AG20443 (cell line): ENCODE measurements around the gene ESM1.

ENCODE experiments used
- DNase-seq: peaks from one replicate; pipeline ENCODE4 v3.0.0; 2012; ENCODE audit warnings: low spot score, mixed read lengths

ESM1 gene

DNA sequence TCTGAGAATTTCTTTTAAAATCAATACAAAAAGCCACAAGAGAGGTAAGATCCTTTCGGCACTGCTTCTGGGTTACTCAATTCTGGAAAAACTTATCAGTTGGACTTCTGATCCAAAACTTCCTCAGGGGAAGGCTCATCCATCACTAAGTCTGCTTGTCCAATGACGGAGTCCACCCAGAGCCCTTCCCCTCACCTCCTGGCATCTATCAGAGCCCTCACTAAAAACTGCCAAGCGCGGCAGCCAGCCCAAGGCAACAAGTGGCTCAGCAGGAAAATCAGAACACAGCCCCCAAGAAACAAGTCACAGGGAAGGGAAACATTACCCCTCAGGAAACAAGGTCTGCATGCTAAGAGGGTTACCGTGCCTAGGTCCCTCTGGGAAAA is 869 bp upstream of the ESM1 start:
- DNase-seq = no peak

DNA sequence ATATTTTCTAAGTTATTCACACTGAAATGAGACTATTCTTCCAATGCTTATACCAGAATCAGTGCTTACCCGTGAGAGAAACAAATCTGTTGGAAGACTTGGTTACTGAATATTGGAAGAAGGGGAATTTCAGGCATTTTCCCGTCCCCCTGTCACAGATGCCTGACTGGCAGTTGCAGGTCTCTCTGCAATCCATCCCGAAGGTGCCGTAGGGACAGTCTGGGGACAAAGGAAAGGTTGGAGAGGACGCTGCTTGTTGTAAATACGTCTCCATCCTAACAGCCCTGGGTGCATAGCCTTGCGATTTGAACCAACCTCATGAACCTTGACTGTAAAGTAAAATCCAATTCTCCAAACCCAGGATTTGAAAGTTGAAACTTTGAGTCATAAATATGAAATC is 3.5 kb downstream of the ESM1 start:
- DNase-seq = no peak

DNA sequence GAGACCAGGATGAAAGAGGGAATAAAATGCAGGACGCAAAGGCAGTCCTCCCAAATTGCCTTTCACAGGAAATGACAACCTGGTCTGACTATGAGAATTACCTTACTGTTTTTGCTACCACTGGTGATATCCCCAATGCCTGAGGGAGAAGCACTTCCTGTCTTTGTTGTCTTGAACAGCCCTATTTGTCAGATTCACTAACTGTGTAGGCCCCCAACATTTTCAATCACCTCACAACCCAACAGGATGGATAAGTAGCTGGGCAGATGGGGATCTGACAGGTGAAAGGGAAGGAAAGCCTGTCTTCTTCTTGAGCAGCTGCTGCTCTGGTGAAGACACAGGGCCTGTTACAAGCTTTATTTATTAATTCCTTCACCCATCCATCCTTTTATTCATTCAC is 9.7 kb downstream of the ESM1 start:
- DNase-seq = no peak

DNA sequence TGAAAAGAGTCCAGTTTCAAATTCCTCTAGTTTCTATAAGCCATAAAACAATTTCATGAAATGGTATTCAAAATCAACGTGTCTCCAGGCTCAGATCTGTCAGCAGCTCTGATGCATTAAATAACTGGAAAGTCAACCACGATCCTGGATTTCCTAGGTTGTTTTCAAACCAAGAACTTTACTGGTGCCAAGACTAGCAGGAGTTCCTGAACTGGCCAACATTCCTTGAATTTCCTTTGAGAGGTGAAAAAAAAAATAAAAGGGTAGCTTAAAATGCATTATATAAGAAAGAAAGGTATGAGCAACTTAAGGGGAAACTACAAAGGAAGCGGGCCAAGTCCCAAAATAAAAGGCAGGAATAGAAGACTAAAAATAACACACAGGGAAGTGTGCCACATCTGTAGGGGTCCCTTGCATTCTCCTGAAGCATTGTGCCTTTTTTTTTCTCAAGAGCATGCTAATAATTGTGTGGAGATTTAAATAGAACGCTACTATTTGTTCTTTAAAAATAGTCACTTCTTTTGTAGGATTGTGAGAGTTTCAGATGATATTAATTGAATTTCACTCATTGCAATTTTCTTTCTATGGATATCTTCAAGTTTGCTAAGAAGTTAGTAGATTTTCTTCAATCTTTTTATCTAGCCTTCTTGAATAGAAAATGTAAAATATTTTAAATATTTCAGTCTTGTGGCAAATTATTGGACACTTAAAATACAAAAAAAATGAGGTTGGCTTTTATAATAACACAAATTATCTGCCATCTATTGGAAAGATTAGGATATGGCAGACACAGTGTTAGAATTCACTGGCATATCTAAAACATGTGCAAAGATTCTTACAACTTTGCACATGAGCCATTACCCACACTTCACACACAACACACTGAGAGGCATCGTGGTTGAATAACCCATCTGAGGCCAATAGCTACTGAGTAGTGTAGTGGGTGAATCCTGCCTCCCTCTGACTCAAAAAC is 15.3 kb downstream of the ESM1 start:
- DNase-seq = no peak

DNA sequence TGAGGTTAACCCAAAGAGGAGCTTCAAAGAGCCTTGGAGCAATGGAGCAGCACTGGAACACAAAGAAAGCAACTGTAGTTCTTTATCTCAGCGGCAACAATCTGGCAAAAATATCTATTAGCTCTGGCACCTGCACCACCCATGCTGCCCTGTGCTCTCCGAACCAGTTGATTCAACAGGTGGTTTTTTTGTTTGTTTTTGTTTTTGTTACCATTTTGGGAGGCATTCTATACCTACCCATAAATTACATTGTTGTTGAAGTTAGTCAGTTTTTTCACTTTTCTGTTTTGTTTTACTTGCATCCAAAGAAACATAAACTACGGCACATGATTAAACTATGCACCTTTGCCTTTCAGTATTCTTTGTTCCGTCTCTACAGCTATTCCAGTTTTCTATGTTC is 16.2 kb downstream of the ESM1 start:
- DNase-seq = no peak

DNA sequence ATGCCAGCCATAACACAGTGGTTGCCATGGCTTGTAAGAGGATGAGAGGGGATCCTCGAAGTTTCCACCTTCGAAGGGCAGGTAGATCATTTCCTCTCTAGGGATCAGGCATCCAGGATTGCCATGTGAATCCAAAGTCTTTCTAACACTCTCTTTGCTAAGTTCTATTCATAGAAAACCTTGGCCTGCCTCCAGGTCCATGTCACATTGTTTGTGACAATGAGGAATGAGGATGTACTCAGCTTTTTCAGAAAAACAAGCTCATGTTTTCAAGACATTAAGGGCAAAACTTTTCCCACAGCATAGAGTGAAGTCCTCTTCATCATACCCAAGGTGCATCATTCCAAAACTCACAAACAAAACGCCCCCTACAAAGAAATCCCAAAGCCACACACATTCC is 19.6 kb downstream of the ESM1 start:
- no peak for DNase-seq

DNA sequence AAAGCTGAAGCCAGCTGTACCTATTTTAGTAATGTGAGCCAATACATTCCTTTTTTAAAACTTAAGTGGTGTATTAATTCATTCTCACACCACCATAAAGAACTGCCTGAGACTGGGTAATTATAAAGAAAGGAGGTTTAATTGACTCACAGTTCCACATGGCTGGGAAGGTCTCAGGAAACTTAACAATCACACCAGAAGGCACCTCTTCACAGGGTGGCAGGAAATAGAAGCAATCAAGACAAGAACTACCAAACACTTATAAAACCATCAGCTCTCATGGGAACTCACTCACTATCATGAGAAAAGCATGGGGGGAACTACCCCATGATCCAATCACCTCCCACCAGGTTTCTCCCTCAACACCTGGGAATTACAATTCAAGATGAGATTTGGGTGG is 21.0 kb downstream of the ESM1 start:
- DNase-seq = no peak

DNA sequence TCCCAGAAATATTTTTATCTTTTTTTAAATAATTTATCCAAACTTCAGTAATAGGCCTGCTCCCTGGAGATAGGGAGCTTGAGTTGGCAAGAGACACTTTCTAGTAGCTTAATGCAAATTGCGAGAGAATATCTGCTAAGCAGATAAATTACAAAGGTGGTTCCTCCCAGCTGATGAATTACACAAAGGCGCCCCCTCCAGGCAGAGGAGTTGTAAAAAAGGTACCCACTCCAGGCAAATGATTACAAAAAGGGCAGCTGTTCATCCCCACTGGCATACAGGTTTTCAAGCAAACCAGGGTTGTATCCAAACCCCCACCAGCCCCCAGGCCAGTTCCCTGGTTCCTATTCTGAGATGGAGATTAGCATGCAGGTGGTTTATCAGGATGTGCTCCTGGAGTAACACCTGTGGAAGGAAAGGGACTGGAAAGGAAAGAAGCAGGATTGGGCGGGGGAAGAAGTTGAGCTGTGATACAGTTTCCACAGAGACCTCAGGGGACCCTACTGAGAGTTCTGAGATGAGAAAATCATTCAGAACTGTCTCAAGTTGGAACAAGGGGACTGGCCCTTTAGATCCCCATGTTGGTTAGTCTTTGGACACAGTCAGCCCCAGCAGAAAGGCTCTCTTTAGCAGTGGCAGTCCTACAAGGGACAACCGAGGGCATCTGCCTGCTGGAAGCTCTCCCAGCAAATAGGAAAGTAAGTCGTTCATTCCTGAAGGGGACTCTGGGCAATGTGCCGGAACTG is 25.5 kb downstream of the ESM1 start:
- no peak for DNase-seq

DNA sequence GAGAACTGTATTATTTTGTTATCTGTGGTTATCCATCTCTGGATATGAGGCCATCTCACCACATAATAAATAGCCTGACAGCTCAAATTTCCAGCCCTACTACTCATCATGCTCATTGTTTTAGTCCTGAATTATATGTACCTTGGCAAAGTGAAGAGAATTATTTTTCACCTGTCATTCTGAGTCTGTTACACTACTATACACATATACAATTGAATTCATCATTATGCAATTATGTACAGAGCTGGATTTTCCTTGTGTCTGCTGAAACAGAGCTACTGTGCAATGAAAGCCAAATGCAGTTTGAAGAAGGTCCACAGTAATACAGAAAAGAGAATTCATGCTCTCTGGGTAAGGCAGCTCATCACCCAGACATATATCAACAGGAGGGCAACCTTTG is 28.5 kb downstream of the ESM1 start:
- no peak for DNase-seq

DNA sequence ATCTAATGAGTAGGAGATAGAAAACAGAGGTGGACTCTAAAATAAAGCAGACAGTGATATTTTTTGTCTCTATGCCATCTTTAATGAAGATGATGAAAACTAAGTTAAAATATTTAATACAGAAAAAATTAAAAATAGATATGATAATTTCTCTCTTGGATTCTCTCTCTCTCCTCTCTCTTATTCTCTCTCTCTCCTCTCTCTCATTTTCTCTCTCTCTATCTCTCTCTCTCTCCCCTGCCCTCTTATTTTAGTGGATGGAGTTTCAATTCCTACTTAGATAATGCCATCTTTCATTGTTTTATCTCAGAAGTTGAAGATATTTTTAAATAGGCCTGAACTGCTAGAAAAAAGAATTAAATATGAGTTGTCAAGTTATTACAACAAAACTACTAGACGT is 38.2 kb downstream of the ESM1 start:
- DNase-seq = no peak

DNA sequence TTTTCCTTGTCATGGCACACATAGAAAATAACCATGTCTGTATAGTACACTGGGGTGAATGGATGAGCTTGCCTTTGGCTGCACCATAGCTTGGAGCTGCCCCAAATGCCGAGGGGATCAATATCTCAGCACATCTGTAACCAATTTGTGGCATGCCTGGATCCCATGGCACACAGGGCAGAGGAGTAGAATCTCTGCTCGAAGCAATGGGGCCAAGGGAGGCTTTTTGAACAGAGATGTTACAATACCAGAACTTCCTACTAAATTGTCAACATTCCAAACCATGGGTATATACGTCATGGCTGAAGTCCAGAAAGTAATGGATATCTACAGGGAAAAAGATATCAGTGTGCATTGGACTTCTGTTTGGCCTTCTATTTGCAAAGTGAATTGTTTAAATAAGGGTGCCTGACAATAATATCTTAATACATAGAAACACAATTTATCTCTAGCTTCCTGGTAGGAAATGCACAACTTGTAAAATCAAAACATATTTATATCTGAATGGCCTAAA is 39.0 kb downstream of the ESM1 start:
- DNase-seq = no peak

DNA sequence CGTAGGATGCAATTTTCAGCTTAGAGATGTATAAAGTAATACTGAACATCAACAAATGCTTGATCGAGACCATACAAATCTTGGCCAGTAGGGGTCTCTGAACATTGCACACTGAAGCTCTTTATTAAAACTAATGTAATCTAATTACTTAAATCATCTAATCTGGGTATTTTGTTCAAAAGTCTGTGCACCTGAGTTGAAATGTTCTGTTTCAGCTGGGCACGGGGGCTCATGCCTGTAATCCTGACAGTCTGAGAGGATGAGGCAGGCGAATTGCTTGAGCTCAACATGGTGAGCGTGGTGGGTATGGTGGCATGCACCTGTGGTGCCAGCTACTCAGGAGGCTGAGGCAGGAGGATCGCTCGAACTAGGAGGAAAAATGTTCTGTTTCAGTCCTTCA is 41.0 kb downstream of the ESM1 start:
- peak; percentile 58 for DNase-seq

DNA sequence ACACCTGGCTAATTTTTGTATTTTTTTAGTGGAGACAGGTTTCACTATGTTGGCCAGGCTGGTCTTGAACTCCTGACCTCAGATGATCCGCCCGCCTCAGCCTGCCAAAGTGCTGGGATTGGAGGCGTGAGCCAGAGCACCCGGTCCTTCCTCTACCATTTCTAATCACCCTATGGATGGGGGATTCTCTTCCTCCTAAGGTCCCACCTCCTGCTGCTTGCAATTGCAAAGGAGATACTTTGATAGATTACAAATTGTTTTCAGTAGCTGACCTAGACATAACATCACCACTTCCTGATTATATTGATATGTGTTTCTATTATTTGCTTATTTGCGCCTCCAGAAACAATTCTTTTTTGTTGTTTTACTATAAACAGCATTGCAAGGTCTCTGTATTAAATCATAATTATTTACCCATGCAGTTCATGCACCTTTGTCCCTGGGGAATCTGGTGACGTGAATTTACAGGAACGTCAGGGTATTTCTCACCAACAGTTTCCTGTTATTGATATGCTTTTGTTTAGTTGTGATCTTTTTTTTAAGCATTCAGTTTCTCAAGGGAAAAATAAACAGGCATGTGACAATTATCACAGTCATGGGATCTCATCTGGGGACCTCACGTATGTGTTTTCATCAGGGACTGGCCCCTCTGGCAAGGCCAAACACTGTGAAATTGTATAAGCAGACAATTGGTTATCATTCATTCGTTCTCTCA is 43.2 kb downstream of the ESM1 start:
- no peak for DNase-seq

DNA sequence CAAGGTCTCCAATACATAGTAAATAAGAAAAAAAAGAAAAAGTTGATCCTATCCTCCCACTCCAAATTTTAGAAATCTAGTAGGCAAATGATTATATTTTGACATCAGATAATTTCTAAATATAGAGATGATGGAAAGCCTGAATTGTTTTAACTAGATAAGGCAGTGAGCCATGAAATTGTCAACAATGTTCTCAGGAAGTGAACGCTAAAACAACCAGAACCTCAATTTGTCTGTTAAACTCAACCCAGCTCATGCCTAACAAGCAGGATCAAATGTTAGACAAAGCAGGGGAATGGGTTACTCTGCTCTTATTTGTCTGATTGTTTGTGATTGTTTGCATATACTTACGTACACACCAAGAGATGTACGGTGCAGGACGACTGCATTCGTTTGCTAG is 49.2 kb downstream of the ESM1 start:
- no peak for DNase-seq

DNA sequence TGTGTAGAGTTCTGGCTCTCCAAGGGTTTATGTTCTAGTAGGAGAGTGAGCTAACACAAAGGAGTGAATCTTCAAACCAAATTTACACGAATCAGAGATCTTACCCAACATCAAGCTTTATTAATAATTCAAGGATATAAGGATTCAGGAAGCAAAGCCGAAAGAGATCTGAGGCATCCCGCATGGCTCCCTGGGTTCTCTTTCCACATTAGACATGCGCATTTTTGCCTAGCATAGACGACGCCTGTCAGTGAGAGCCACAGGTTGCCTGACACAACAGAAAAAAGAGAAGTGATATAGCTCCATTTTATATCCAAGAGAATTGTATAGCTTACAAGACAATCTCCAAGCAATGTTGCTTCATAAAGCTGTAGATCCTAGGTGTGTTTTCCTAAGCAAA is 52.6 kb downstream of the ESM1 start:
- no peak for DNase-seq

DNA sequence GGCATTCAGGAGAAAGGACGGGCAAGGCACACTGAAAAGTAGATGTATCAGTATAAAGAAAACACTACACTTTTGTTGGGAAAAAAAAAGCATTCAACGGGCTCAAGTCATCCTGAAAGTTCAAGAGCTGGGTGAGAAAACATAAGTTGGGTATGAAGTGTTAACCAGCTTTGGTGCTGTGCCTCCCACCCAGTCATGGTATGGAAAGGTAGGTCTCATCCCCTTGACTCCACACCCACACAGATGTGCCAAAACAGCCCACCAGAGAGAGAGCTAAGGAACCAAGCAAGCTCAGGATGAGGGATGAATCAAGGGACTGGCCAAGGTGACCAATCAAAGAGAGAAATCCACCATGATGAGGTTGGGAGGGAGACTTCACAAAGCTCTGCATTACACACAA is 54.7 kb downstream of the ESM1 start:
- DNase-seq = no peak
